C4-2B (cell line): ENCODE results near the gene CFAP65.

Source experiments
- ZFX ChIP-seq: fragments of 450-650 bp; IDR thresholded peaks from 2 replicates; pipeline ENCODE4 v1.6.1; 2017
- TF ChIP-seq, protein P1 (sequence below): fragments of 450-650 bp; conservative IDR thresholded peaks from 2 replicates; pipeline ENCODE4 v1.5.1; 2017; ENCODE audit warnings: mild to moderate bottlenecking

DNA sequence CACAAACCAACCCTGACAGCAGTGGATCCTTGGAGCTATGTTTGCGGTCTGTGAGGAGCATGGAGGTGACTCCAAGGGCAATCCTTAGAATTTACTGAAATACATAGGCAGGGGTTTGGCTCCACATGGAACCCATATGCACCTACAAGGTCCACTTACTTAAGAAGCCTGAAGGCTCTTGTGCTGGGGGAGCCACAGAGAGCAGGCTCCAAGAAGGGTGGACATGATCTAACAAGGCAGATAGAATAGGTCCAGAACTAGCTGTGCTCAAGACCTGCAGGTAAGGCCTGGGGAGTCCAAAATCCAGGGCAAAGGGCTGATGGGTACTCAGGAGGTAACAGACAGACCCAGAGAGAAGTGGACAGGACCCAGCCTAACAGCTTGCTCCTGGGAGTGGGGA, 83.0 kb downstream of the CFAP65 start:
- TF ChIP-seq, protein P1, sequence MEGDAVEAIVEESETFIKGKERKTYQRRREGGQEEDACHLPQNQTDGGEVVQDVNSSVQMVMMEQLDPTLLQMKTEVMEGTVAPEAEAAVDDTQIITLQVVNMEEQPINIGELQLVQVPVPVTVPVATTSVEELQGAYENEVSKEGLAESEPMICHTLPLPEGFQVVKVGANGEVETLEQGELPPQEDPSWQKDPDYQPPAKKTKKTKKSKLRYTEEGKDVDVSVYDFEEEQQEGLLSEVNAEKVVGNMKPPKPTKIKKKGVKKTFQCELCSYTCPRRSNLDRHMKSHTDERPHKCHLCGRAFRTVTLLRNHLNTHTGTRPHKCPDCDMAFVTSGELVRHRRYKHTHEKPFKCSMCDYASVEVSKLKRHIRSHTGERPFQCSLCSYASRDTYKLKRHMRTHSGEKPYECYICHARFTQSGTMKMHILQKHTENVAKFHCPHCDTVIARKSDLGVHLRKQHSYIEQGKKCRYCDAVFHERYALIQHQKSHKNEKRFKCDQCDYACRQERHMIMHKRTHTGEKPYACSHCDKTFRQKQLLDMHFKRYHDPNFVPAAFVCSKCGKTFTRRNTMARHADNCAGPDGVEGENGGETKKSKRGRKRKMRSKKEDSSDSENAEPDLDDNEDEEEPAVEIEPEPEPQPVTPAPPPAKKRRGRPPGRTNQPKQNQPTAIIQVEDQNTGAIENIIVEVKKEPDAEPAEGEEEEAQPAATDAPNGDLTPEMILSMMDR, result no peak
- TF ChIP-seq ZFX, result no peak
